Neural cell (in vitro differentiated cells): ENCODE results near the gene ALDH4A1. TPM values are rescaled to one million over a fixed set of nuclear protein-coding genes. Genes with fewer than 3 reads are reported as not detected.

Source experiments
- H2AFZ ChIP-seq: fragments of 200-600, 300-800 bp; sonication (generic), shearing (Covaris generic); 2 replicates; pipeline ENCODE4 v1.6.0; 2014; ENCODE audit warnings: low read depth, mild to moderate bottlenecking, antibody characterized with exemption, low read length, moderate library complexity
- H3F3A ChIP-seq: fragments of 200-600 bp; shearing (Covaris generic); 2 replicates; pipeline ENCODE4 v1.6.1; 2016; ENCODE audit warnings: mild to moderate bottlenecking, moderate library complexity, mixed read lengths, antibody characterized with exemption, low read length; ENCODE audit not compliant: insufficient read depth, poor library complexity, severe bottlenecking
- H3K27ac ChIP-seq: fragments of 200-600, 300-800 bp; sonication (generic), shearing (Covaris generic); 2 replicates; pipeline ENCODE4 v1.5.1; 2014; ENCODE audit warnings: mild to moderate bottlenecking, low read length, moderate library complexity
- H3K27me3 ChIP-seq: fragments of 300-800, 200-600 bp; sonication (generic), shearing (Covaris generic); 2 replicates; pipeline ENCODE4 v1.6.0; 2014; ENCODE audit warnings: mild to moderate bottlenecking, low read depth, low read length, moderate library complexity; ENCODE audit not compliant: insufficient read depth
- H3K36me3 ChIP-seq: fragments of 300-800, 200-600 bp; sonication (generic), shearing (Covaris generic); 2 replicates; pipeline ENCODE4 v1.5.1; 2014; ENCODE audit warnings: mild to moderate bottlenecking, antibody characterized with exemption, low read length, moderate library complexity; ENCODE audit not compliant: insufficient read depth
- H3K4me2 ChIP-seq: fragments of 300-800, 200-600 bp; sonication (generic), shearing (Covaris generic); 2 replicates; pipeline ENCODE4 v1.6.0; 2014; ENCODE audit warnings: mild to moderate bottlenecking, low read length
- H3K4me3 ChIP-seq: fragments of 300-800, 200-600 bp; sonication (generic), shearing (Covaris generic); 2 replicates; pipeline ENCODE4 v1.5.1; 2014; ENCODE audit warnings: mild to moderate bottlenecking, low read length, moderate library complexity
- H3K79me2 ChIP-seq: fragments of 200-600 bp; shearing (Covaris generic); replicated peaks from 2 replicates; pipeline ENCODE4 v1.6.0; 2014; ENCODE audit warnings: mild to moderate bottlenecking, low read length, moderate library complexity; ENCODE audit not compliant: insufficient read depth
- H3K9ac ChIP-seq: fragments of 300-800, 200-600 bp; sonication (generic), shearing (Covaris generic); 2 replicates; pipeline ENCODE4 v1.6.1; 2016; ENCODE audit warnings: mild to moderate bottlenecking, low read length, mixed read lengths
- H3K9me2 ChIP-seq: fragments of 200-600 bp; shearing (Covaris generic); 2 replicates; pipeline ENCODE4 v1.6.1; 2016; ENCODE audit warnings: mild to moderate bottlenecking, low read length, mixed read lengths; ENCODE audit not compliant: insufficient read depth
- H3K9me3 ChIP-seq: fragments of 200-600, 300-800 bp; sonication (generic), shearing (Covaris generic); 2 replicates; pipeline ENCODE4 v1.6.1; 2016; ENCODE audit warnings: mild to moderate bottlenecking, mixed run types, low read length, moderate library complexity, mixed read lengths
- H4K20me1 ChIP-seq: fragments of 200-600 bp; shearing (Covaris generic); 2 replicates; pipeline ENCODE4 v1.6.1; 2016; ENCODE audit warnings: mild to moderate bottlenecking, mixed run types; ENCODE audit not compliant: insufficient read depth
- CTCF ChIP-seq: fragments of 450-650 bp; IDR thresholded peaks from 2 replicates; pipeline ENCODE4 v1.5.1; 2014; ENCODE audit warnings: antibody characterized with exemption, mild to moderate bottlenecking, moderate library complexity; ENCODE audit not compliant: poor library complexity, severe bottlenecking
- EP300 ChIP-seq: fragments of 450-650 bp; conservative IDR thresholded peaks from 2 replicates; pipeline ENCODE4 v1.6.1; 2014; ENCODE audit warnings: antibody characterized with exemption, mild to moderate bottlenecking, moderate library complexity; ENCODE audit not compliant: poor library complexity, severe bottlenecking
- EZH2 ChIP-seq: fragments of 200-600, 300-800 bp; shearing (Covaris generic), sonication (generic); IDR thresholded peaks from 2 replicates; pipeline ENCODE4 v1.6.1; 2014; ENCODE audit warnings: antibody characterized with exemption, low read length, borderline replicate concordance, mild to moderate bottlenecking; ENCODE audit not compliant: insufficient read depth, poor library complexity, severe bottlenecking
- MXI1 ChIP-seq: fragments of 450-650 bp; conservative IDR thresholded peaks from 2 replicates; pipeline ENCODE4 v1.6.1; 2014; ENCODE audit warnings: antibody characterized with exemption, mild to moderate bottlenecking; ENCODE audit not compliant: poor library complexity, severe bottlenecking
- POLR2AphosphoS5 ChIP-seq: IDR thresholded peaks from 2 replicates; pipeline ENCODE4 v1.6.1; 2012
- RAD21 ChIP-seq: fragments of 450-650 bp; conservative IDR thresholded peaks from 2 replicates; pipeline ENCODE4 v1.6.1; 2014; ENCODE audit warnings: antibody characterized with exemption, mild to moderate bottlenecking, moderate library complexity
- REST ChIP-seq: IDR thresholded peaks from 2 replicates; pipeline ENCODE4 v1.6.1; 2012; ENCODE audit warnings: borderline replicate concordance
- SMC3 ChIP-seq: fragments of 450-650 bp; conservative IDR thresholded peaks from 2 replicates; pipeline ENCODE4 v1.6.1; 2014; ENCODE audit warnings: antibody characterized with exemption, mild to moderate bottlenecking, moderate library complexity; ENCODE audit not compliant: poor library complexity
- TAF1 ChIP-seq: IDR thresholded peaks from 2 replicates; pipeline ENCODE4 v1.6.1; 2012; ENCODE audit warnings: low read depth
- polyA plus RNA-seq: library from polyadenylated mRNA; depleted of rRNA; stranded (reverse); fragments of >200 nt; gene quantifications from 2 replicates; pipeline ENCODE4 v1.2.3, GENCODE V29; 2014

The ALDH4A1 gene
- polyA plus RNA-seq, 1 donor from 2014 or later = 11.0 TPM

GRCh38 chr1:18912550-18912949, 10.2 kb upstream of the ALDH4A1 start:
- no peak overlapping the region for H2AFZ ChIP-seq
- TF ChIP-seq REST (no peak), MXI1 (no peak), RAD21 (no peak), SMC3 (no peak), EP300 (no peak), POLR2AphosphoS5 (no peak), EZH2 (no peak), CTCF (no peak), TAF1 (no peak)
- no peaks in the 10 kb centered on the region for H4K20me1 ChIP-seq
- H3K36me3 ChIP-seq = no peaks in the 10 kb centered on the region
- no peak overlapping the region for H3K27ac ChIP-seq
- no peaks in the 10 kb centered on the region for H3F3A ChIP-seq
- no peak overlapping the region for H3K4me3 ChIP-seq
- no peak overlapping the region for H3K4me2 ChIP-seq
- no peak overlapping the region for H3K9ac ChIP-seq
- H3K27me3 ChIP-seq = no peaks in the 10 kb centered on the region
- no peaks in the 10 kb centered on the region for H3K79me2 ChIP-seq
- H3K9me3 ChIP-seq = no peaks in the 10 kb centered on the region
- H3K9me2 ChIP-seq = no peaks in the 10 kb centered on the region

GRCh38 chr1:18908911-18909771, 6.8 kb upstream of the ALDH4A1 start:
- TF ChIP-seq REST (no peak), TAF1 (no peak), SMC3 (no peak), EP300 (no peak), POLR2AphosphoS5 (no peak)
- Histone ChIP-seq H3K9ac (no peak overlapping the region), H3K36me3 (no peaks in the 10 kb centered on the region), H3K4me3 (no peak overlapping the region), H3K27me3 (no peaks in the 10 kb centered on the region), H3F3A (no peaks in the 10 kb centered on the region), H3K79me2 (no peaks in the 10 kb centered on the region), H3K9me3 (no peaks in the 10 kb centered on the region), H3K4me2 (no peak overlapping the region), H3K9me2 (no peaks in the 10 kb centered on the region), H2AFZ (no peak overlapping the region), H3K27ac (no peak overlapping the region), H4K20me1 (no peaks in the 10 kb centered on the region)
